Stimulated activated CD8-positive, alpha-beta memory T cell treated with anti-CD3 and anti-CD28 coated beads, Interleukin-12 subunit alpha, Interleukin-12 subunit beta, amount 100 ng/mL, for 4 hours (primary cell): Measurements from ENCODE around the gene ACE2.
"Not testable (repeated sequence)": the region's sequence is repeated elsewhere in the genome, so short reads cannot be mapped to it uniquely, and the experiment has no call there.

Experiments
- DNase-seq: peaks from one replicate; pipeline ENCODE4 v3.0.0-alpha.2; 2020; ENCODE audit warnings: low read depth

ACE2 gene

DNA sequence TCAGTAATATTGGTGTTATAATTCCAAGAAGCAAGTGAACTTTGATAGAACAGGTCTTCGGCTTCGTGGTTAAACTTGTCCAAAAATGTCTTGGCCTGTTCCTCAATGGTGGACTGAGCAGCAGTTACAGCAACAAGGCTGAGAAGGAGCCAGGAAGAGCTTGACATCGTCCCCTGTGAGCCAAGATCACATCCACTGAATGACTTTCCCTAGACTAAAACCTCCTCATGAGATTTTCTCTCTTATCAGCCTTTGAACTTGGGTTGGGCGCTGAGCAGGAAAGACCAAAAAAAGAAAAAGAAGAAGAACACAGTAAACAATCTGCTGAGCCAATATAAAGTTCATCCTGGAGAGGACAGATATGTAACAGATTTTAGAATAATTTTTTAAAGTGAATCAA is at the start of gene ACE2:
ACE2 (minus strand) TSS at position 216 of the 400 bp plus-strand sequence; CDS start at position 167, 49 bp downstream.
- DNase-seq: no peak

DNA sequence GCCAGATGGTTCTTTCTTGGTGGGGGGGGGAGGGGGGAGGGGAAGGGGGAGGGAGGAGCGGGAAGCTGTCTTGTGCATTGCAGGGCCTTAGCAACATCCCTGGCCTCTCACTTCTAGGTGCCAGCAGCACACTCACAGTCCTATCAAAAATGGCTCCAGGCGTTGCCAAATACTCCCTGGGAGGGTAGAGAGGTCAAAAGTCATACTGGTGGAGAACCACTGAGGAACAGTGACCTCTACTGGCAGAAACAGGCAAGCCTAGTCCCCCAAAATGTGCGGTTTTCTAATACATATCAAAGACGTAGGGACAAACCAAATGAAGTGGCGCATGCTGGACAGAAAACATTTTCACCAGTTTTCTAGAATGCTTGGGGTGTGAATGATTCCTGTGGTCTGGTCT is 46.8 kb upstream of the ACE2 start:
- not testable (repeated sequence) for DNase-seq

DNA sequence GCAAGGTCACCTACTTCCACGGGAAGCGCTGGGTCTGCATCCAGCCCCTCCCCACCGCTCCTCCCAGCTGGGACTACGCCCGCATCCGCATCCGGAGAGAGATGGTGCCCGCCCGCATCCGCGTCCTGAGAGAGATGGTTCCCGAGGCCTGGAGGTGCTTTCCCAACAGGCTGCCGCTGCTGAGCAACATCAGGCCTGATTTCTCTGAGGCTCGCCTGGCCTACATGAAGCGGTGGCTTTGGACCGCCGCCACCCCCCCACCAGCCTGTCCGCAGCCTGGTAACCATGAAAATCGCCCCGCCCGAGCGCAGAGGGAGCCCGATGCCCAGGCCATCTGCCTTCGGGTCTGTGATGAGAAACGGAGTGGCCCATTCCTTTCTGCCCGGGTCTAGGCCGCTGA is 45.8 kb upstream of the ACE2 start:
- no peak for DNase-seq

DNA sequence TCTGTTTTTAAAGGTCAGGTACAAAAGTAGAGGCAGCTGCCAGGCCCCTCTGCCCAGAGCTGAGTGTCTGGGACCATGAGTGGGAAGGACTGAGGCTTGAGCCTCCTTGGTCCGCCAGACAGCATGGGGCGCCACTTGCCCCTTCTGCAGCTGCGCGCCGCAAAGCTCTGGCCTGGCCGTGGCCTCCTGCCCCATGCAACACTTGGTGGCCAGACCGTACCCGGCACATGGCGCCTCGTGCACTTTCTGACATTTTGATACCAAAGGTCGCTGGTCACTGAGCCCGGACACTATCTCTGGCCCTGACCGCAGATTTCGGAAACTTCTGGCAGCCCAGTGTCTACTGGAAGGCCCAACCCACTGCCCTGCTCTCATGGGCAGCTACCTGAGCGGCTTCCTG is 45.3 kb upstream of the ACE2 start:
- DNase-seq: no peak

DNA sequence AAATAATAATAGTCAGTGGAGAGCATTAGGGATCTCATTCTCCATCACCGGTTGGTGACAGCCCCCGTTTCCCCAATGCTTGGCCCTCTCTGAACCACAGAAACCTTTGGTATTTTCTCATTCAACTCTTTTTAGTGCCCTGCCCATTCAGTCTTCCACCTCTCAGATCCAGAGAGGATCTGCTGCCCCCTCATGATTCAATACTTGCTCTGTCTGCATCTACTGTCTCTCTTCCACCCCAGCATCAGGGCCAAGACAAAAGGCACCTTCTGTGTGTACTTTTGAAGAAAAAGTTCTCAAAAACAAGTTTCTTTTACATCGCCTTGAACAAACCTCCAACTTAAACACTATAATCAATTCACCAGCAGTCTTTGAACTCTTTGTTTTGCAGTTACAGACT is 44.5 kb upstream of the ACE2 start:
- DNase-seq: no peak

DNA sequence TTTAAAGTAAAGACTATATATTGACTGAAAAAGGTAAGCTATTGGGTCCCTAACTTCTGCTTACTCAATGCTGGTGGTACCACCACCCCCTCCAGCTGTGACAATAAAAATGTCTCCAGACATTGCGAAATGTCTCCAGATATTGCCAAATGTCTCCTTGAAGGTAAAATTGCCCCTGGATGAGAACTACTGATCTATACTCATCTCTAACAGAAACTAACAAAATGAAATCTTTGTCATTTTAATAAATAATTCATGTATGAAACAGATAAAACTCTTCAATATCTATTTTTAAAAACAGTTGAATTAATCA is 43.8 kb upstream of the ACE2 start:
- DNase-seq: no peak

DNA sequence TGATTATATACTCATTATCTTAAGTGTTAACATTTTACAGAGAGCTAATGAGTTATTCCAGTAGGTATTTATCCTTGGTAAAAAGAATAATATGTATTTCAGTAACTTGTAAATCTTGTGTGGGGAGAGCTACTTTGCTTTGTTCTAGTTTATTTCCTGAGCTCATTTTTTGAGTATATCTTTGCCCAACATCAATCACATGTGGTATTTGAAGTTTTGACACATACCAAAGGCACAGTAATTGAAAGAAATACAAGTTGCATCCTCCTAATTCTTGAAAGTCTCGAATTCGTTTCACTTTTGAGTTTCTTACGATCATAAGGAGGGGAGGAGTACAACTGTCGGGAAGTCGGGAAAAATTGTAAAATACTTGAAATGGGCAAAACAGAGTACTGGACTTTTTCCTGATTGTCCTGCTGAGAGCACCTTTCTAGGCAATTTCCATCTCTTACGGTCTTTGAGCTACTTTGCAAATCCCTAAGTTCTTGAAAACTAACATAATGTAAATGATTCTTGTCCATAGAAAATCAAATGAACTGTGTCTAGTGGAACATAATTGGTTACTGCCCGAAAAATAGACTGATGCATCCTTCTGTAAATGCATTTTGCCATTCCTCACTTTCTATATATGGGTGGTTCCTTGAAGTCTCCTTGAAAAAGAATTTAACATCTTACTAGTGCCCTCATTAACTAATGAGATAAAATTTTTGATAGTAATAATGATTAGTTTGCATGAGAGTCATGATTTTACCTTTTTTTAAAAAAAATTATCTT is 43.2 kb upstream of the ACE2 start:
- DNase-seq: no peak

DNA sequence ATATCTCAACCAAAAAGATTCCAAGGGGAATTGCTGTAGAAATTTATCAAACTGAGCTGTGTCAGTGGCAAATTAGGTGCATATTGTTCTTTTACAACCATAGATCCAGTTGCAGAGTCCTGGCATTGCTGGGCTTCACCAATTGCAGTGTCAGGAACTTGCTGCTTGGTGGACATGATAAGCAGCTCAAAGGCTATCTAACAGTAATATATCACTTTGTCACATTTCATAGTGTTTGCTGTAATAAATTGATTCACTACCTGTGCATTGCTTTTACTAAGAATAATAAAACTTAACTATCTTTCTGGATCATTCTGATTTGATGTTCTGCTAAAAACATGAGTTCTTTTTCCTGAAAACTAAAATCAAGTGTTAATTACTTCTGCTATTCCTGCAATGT is 30.9 kb upstream of the ACE2 start:
- no peak for DNase-seq

DNA sequence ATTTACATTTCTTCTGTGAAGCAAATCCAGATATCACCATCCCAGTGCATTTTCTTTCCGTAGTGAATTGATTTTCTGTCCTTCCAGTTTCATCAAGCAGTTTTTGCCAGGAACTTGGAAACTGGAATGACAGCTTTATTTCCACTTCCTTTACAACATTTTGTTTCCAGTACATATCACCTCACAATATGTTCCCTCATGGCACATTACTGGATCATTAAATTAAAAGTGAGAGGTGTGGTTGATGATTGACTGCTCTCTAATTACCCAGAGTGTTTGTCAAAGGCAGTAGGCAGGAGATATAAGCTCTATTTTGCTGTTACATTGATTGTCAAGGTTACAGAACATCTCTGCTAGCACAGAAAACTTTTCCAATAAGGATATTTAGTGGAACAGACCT is 22.3 kb upstream of the ACE2 start:
- no peak for DNase-seq

DNA sequence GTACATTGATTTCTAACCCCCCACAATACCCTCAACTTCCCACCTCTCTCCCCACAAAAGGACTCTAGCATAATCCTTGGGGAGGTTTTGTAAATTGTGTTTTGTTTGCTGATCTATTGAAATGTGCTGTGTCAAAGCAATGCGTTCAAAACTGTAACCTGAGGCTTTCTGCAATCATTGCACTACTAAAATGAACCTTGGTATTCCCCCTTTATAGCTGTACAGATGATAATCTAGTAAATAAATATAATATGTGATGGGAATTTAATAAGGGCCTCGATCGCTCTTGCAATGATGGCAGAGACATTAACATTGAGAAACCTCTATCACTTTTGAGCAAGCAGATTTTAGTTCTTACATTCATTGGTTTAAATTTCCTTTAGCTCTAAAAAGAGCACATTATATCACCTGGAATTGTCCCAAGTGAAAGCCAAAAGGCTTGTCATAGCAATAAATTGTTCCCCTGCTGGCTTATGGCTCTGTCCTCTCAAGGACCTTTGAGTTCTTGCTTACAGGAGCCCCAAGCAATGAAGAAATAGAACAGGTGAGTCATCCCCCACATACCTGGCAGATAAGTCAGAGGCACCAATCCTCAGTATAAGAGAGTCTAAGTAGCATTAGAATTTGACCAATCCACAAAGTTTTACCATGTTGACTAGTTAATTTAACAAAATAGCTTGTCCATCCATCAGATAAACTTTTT is 18.4 kb upstream of the ACE2 start:
- DNase-seq: no peak

DNA sequence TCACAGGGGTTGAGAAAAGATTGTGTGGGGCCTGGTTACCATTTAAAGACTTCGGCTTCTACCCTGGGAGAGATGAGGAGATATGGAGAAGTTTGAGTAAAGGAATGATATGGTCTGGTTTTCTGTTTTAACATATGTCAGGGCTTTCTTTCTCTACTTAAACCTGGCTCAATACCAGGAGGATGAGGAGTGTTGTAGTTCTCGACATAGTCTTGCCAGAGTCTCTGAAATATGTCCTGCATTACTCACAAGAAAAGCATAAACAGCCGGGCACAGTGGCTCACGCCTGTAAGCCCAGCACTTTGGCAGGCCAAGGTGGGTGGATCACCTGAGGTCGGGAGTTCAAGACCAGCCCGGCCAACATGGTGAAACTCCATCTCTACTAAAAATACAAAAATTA is 16.4 kb upstream of the ACE2 start:
- DNase-seq: no peak

DNA sequence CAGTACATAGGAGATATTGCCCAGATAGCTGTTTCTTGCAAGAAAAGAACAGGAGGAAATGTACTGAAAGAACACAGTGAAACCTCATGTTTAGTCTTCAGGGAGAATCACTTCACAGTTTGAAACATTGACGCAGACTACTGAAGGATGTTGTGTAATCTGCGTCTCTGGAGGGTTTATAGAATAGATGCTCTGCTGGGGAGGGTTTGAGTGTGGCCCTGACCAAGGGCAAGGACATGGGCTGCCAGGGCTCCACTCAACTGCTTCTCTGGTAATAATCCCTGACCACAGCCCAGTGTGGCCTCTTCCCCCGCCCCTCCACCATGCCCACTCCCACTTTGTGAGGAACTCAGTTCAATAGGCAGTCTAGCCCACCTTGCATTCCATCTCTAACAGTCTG is 15.8 kb upstream of the ACE2 start:
- DNase-seq: no peak

DNA sequence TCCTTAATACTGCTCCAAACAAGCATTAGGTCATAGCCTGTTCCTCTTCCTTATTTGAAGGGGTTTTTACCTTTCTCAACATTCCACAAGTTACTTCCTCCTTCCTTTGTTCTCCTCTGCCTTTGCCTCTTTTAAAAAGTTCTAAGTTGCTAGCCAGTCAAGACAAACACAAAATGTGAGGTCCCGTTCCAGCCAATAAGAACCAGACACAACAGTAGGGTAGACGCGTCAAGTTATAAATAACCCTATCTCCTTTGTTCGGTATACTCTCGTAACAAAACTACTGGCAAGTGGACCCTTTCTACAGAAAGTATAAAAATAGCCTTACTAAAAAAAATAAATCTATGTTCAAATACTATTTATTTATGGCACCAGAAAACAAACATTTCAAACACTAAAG is 6.3 kb upstream of the ACE2 start:
- no peak for DNase-seq

DNA sequence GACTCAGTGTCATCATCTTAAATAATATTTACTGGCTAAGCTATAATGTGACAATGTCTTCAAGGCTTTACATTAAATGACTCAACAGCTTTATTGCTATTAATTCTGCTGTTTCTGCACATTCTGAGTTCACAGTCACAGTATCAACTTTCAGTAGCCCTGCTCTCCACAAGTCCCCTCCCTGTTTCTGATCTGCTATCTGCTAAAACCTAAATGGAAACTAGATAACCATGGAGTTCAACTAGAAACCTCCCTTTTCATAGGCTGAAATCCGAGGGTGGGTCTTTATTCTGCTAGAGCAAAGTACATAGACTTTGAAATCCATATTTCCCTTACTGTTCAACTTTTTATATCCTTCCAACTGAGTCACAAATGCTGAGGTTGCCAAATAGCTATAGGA is 5.4 kb upstream of the ACE2 start:
- DNase-seq: no peak

DNA sequence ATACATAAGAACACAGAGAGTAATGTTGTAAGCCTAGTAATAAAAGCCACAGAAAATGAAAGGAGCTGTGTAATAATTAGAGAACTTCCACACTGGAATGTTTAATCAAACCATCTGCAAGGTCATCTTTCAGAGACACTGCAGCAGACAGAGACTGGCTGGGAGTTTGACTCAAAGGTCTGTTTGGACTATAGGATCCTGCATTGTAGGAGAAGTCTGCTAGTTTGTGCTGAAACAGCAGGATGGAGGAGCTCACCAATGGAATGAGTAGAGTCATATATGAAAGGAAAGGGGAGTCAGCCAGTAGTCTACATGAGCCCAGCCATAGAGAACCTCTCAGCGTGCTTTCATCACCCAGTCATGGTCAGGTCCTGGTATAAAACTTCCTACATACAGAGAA is 4.5 kb upstream of the ACE2 start:
- no peak for DNase-seq

DNA sequence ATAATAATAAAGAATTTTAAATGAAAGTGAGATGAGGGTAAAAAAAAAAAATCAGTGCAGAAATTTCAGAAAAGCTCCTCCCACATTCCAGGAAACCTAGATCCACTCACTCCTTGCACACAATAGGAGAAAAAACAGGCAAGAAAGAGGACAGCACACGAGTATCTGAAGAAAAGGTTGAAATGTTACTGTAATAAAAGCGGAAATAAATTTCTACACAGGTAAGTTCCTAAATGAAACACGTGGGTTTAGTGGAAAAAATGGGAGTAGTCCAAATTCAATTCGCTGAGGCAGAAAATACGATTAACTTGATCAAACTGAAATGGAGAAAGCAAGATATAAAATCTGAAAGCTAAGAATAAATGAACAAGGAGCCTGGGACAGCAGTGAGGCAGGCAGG is 2.0 kb upstream of the ACE2 start:
- DNase-seq: no peak

DNA sequence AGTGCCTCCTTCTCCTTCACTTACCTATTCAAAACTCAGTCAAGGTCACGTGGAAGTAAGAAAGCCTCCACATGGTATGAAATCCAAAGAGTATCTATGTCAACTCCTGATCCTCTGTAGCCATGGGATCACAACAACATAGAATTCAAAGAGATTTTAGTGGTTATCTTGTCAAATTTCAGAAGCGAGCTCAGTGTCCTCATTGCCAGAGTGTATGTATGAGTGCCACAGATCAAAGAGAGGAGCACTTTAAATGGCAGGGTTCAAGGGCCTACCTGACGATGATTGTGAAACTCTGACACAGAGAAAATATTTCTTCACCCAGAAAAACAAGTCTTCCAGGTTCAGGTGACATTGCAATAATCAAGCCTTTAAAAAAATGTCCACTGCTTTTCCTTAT is 1.2 kb upstream of the ACE2 start:
- DNase-seq: no peak

DNA sequence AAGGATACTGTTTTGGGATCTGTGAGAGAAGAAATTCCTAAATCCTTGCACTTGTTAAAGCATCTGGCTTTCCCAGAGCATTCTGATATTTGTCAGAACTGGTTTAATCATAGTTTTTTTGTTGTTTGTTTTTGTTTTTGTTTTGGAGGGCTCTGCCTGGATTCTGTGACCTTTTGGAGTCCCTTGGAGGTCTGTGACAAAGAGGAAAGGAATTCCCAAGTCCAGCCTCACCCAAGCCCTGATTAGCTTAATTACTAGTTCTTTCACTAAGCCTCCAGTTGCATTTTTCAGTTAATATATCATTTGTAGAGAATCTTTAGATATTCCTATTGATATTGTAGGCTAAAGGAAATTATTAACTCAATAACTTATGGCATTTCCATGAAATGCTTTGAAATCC is 711 bp downstream of the ACE2 start:
- DNase-seq: no peak

DNA sequence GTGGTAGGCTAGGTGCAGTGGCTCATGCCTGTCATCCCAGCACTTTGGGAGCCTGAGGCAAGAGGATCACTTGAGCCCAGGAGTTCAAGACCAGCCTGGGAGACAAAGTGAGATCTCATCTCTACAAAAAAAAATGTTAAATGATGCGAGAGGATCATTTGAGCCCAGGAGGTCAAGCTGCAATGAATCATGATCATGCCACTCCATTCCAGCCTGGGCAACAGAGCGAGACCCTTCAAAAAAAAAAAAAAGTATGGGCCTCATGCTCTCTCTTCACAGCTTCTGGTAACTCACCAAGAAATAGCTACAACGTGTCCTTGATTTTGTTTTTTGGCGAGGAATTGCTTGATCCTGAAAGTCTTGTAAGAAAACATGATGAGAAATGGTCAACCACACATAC is 1.3 kb downstream of the ACE2 start:
- DNase-seq: no peak

DNA sequence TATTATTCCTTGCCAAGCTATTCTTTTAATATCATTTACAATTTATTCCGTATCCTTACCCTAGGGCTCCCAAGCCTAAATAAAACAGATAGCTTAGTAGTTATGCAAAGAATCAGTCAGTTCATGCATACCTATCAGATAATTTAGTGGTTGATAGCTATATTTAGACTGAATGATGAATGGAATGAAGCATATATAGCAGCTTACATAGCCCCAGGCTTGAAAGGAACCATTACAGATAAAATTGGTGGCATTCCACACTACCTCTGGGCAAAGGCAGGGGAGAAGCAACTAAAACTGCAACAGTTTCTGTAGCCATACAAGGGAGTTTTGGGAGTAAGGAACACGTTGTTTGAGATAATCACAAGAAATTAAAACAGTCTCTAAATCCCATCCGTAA is 2.7 kb downstream of the ACE2 start:
- no peak for DNase-seq

DNA sequence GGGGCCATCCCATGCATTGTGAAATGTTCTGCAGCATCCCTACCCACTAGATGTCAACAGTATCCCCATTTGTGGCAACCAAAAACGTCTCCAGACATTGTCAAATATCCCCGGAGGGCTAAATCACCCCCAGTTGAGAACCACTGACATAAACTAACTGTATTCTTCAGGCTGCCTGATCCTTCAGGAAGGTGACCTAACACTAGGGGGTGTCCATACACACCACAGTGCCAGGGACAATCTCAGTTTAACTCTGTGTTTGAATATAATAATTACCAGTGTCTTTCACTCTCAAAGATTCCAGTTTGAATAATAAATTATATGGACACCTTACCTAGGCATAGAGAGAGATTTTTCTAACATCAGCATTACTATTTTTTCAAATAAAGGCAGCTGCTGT is 6.4 kb downstream of the ACE2 start:
- DNase-seq: no peak

DNA sequence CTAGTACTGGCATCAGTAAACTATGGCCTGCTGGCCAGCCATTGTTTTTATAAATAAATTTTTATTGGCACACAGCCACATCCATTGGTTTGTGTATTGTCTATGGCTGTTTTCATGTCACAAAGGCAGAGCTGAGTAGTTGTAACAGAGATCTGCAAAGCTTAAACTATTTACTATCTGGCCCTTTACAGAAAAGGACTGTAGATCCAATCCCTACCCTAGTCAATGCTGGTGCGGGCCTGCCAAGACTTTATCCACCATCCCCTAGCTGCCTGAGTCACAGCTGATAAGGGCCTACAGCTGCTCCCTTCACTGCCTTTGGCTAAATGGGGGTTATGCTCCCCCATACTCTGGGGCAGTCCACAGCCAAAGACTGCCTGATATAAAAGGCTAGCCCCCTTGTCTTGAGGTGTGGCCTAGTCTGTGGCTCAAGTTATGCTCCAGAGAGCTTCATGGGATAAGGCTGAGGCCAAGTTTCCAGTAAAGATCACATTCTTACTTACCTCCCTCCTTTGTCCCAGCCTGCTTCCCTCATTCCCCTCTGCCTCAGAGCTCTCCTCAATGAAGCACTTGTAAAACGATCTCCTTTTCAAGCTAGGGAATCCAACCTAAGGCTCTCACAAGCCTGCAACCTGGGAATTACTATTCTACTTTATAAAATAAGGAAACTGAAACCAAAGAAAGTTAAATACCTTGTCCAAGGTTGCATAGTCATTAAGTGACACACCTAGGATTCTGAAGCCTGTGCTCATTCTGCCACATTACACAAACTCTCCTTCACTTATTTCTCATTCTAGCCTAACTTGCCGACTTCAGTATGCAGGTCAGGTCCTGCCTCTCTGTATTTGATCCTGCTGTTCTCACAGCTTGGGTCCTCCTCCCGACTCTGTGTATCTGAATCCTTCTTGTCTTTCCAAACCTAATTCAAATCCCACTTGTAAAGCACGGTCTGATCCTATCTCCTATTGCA is 20.7 kb downstream of the ACE2 start:
- DNase-seq: no peak

DNA sequence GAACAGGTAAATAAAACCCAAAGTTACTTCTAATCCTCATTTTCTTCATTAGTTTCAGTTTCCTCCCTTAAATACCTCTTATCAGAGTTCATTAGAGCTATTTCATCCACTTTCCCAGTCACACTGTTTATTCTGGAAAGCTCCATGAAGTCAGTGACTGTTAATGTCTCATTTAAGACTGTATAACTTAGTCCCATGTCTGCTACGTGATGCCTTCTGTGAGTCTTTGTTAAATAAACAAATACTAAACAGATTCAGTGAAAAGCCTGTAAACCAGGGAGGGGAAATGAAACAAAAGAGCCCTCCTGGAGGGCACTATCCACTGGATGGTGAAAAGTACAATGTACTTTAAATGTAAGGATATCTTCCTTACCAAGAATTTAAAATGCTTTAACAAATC is 24.7 kb downstream of the ACE2 start:
- DNase-seq: no peak
